ENCODE results near the gene TEAD3. TPM values are rescaled to one million over a fixed set of nuclear protein-coding genes. Genes with fewer than 3 reads are reported as not detected.

TEAD3 gene
- total and polyA plus RNA-seq, 7 donors, result 14.4 to 95.8 (median 50.4) TPM

GRCh38 chr6:35461270-35461669 is 35.6 kb downstream of the TEAD3 start:
- Histone ChIP-seq H3K4me1 (no peaks in the 10 kb centered on the region), H3K27ac (no peak overlapping the region), H3K4me3 (no peak overlapping the region), H3K36me3 (peaks cover 0 to 21% (median 0%) of the 10 kb centered on the region in 4 donors), H3K27me3 (no peaks in the 10 kb centered on the region), H3K9me3 (no peaks in the 10 kb centered on the region)
- intact Hi-C loops (cut with DNase I), result no loop called here
- WGBS, 2 donors, result 84 to 93% methylated on average over 3 of the region's 3 CpGs
- no peak for DNase-seq
- TF ChIP-seq CTCF (IDR thresholded peaks at IDR 0.05), result no peak
- TF ChIP-seq EP300 (IDR thresholded peaks at IDR 0.05), result no peak
- TF ChIP-seq POLR2A (IDR thresholded peaks at IDR 0.05), result no peak
- no peak for TF ChIP-seq POLR2AphosphoS5 (IDR thresholded peaks at IDR 0.05)

GRCh38 chr6:35457907-35458306 is 39.0 kb downstream of the TEAD3 start:
- intact Hi-C loops (cut with DNase I), result no loop called here
- no peaks in the 10 kb centered on the region for H3K27me3 ChIP-seq

GRCh38 chr6:35454391-35455110 is 42.3 kb downstream of the TEAD3 start:
- H3K9me3 ChIP-seq, result no peaks in the 10 kb centered on the region
- H3K36me3 ChIP-seq, result peaks cover 0 to 16% (median 0%) of the 10 kb centered on the region in 4 donors
- no peak overlapping the region for H3K4me3 ChIP-seq
- TF ChIP-seq POLR2AphosphoS5 (IDR thresholded peaks at IDR 0.05) (no peak), EP300 (IDR thresholded peaks at IDR 0.05) (no peak), CTCF (IDR thresholded peaks at IDR 0.05) (no peak), POLR2A (IDR thresholded peaks at IDR 0.05) (no peak)
- no peaks in the 10 kb centered on the region for H3K27me3 ChIP-seq
- WGBS, 2 donors, result 88 to 97% methylated on average over 9 of the region's 9 CpGs
- intact Hi-C loops (cut with DNase I), result no loop called here
- H3K27ac ChIP-seq, result no peak overlapping the region
- H3K4me1 ChIP-seq, result peaks cover 0 to 23% (median 18%) of the 10 kb centered on the region in 4 donors
- no peak for DNase-seq

More at GRCh38 chr6:35457907-35458306, 39.0 kb downstream of the TEAD3 start:
- no peaks in the 10 kb centered on the region for H3K9me3 ChIP-seq
- peaks cover 0 to 23% (median 0%) of the 10 kb centered on the region in 4 donors for H3K36me3 ChIP-seq
- no peak overlapping the region for H3K4me3 ChIP-seq
- TF ChIP-seq POLR2A (IDR thresholded peaks at IDR 0.05) (no peak), POLR2AphosphoS5 (IDR thresholded peaks at IDR 0.05) (no peak), EP300 (IDR thresholded peaks at IDR 0.05) (no peak), CTCF (IDR thresholded peaks at IDR 0.05) (no peak)
- 85 to 87% methylated on average over 4 of the region's 4 CpGs for WGBS, 2 donors
- no peak overlapping the region for H3K27ac ChIP-seq
- DNase-seq, result no peak
- H3K4me1 ChIP-seq, result peaks cover 0 to 11% (median 8%) of the 10 kb centered on the region in 4 donors

GRCh38 chr6:35453236-35453635 is 43.6 kb downstream of the TEAD3 start:
- TF ChIP-seq POLR2A (IDR thresholded peaks at IDR 0.05), result no peak
- TF ChIP-seq POLR2AphosphoS5 (IDR thresholded peaks at IDR 0.05), result no peak
- no peak for TF ChIP-seq CTCF (IDR thresholded peaks at IDR 0.05)
- TF ChIP-seq EP300 (IDR thresholded peaks at IDR 0.05), result no peak
- DNase-seq, result no peak
- Histone ChIP-seq H3K4me1 (peaks cover 0 to 23% (median 18%) of the 10 kb centered on the region in 4 donors), H3K27me3 (no peaks in the 10 kb centered on the region), H3K27ac (peak overlapping the region in 2 of 4 donors; percentile 74 to 77), H3K36me3 (peaks cover 0 to 11% (median 0%) of the 10 kb centered on the region in 4 donors), H3K9me3 (no peaks in the 10 kb centered on the region), H3K4me3 (peak overlapping the region in 3 of 4 donors; percentile 63 to 69 (median 66))
- WGBS, 2 donors, result 11 to 38% methylated on average over 3 of the region's 3 CpGs
- intact Hi-C loops (cut with DNase I), result loop anchor here (2.0 kb wide), 1 partner anchor 16 kb away; the partner anchor contains the start of gene RPL10A

Data from sigmoid colon (tissue), 7 donors.